HG03442 (cell line): ENCODE results near the gene IP6K3.
A peak's percentile ranks its signal among the peaks of the same experiment; 100 is the strongest.

Experiments used
- ATAC-seq: cut with Tn5 transposase; IDR thresholded peaks from one replicate; pipeline ENCODE4 v1.9.1; 2021; ENCODE audit warnings: mild to moderate bottlenecking, moderate library complexity; ENCODE audit not compliant: unreplicated experiment

IP6K3 gene

GRCh38 chr6:33707771-33708170 lies 38.9 kb downstream of the IP6K3 start:
- no peak for ATAC-seq

- ATAC-seq, result no peak
Observed at GRCh38 chr6:33705955-33706725, 40.6 kb downstream of the IP6K3 start.

GRCh38 chr6:33705268-33705885 lies 41.3 kb downstream of the IP6K3 start:
- ATAC-seq, result no peak

- no peak for ATAC-seq
Observed at GRCh38 chr6:33704215-33705066, 42.3 kb downstream of the IP6K3 start.

- no peak for ATAC-seq
Observed at GRCh38 chr6:33702345-33702977, 44.2 kb downstream of the IP6K3 start.

GRCh38 chr6:33700391-33701050 lies 46.2 kb downstream of the IP6K3 start:
- ATAC-seq, result peak; percentile 44

- ATAC-seq, result no peak
Observed at GRCh38 chr6:33699739-33700138, 47.0 kb downstream of the IP6K3 start.

- ATAC-seq, result no peak
Observed at GRCh38 chr6:33699131-33699530, 47.6 kb downstream of the IP6K3 start.

- no peak for ATAC-seq
Observed at GRCh38 chr6:33698494-33698893, 48.2 kb downstream of the IP6K3 start.

GRCh38 chr6:33697845-33698244 lies 48.9 kb downstream of the IP6K3 start:
- no peak for ATAC-seq

- ATAC-seq, result no peak
Observed at GRCh38 chr6:33696548-33697518, 49.9 kb downstream of the IP6K3 start.

GRCh38 chr6:33696076-33696475 lies 50.6 kb downstream of the IP6K3 start:
- ATAC-seq, result no peak

GRCh38 chr6:33695451-33695887 lies 51.2 kb downstream of the IP6K3 start:
- ATAC-seq, result no peak

GRCh38 chr6:33694977-33695376 lies 51.7 kb downstream of the IP6K3 start:
- ATAC-seq, result no peak

GRCh38 chr6:33694401-33694931 lies 52.2 kb downstream of the IP6K3 start:
- ATAC-seq, result no peak

- ATAC-seq, result no peak
Observed at GRCh38 chr6:33693186-33694105, 53.3 kb downstream of the IP6K3 start.

GRCh38 chr6:33692760-33693158 lies 53.9 kb downstream of the IP6K3 start:
- ATAC-seq, result no peak
